ENCODE measurements around the gene ADGRB3. TPM values are rescaled to one million over a fixed set of nuclear protein-coding genes. Genes with fewer than 3 reads are reported as not detected.

The ADGRB3 gene
- total RNA-seq, 1 donor from 2014 or later: 1.7 TPM

DNA sequence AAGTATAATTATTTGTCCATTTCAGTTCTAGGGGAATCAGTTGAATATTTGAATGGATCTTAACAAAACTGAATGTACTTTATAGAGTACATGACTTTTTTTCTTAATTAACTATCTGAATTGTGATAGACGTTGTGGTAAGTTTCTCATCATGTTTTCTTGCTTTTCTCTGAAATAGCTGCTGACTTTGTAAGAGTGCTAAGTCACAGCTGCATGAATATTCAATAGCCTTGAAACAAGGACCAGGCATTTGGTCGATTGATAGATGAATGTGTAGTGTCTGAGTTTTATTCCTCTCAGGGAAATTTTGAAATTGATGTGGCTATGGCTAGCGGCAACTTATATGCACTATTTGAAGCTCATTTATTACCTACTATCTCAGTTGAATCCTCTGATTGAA is 56.0 kb downstream of the ADGRB3 start:
- ATAC-seq (no peak), DNase-seq (ENCODE audit: missing footprints) (no peak)
- intact Hi-C loops (cut with DNase I): no loop called here

DNA sequence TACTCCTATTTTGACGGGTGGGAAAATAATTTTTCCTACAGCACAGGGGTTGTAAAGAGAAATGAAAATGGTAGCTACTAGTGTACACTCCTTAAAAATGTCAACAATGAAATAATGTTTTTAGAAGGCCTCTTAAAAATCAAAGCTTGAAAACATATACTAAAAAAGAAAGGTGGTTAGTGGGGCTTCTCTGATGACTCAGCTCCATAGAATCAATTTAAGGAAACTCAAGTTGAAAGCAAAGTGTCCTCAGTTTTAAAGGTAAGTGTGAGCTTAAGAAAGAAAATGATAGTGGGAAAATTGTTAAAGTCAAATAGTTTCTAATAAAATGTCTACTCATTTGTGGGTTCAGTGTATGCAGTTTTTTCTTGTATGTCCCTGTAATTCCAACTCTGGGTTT is 58.2 kb downstream of the ADGRB3 start:
- intact Hi-C loops (cut with DNase I): no loop called here
- no peak for ATAC-seq
- DNase-seq (ENCODE audit: missing footprints): no peak

GRCh38 chr6:68695403-68695802 is 60.3 kb downstream of the ADGRB3 start:
- intact Hi-C loops (cut with DNase I): no loop called here
- no peak for DNase-seq (ENCODE audit: missing footprints)
- ATAC-seq: no peak

DNA sequence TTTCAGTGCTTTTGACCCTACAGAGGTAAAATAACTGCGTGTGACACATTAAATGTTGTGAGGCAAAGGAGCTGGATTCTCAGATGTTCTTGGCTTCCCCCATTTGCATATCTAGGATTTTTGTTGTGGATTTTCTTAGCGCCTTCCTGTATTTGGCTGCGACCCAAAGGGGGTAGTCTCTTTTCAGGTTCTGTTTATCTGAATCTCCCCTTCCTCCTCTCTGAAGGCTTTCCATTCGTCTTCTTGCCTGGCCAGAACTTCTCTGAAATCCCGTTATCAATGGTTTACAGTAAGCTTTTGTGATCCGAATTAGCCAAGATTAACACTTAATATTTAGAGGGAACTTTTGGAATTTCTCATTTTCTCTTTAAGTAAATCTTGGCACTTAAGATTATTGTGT is 60.8 kb downstream of the ADGRB3 start:
- ATAC-seq (no peak), DNase-seq (ENCODE audit: missing footprints) (no peak)
- intact Hi-C loops (cut with DNase I): no loop called here

DNA sequence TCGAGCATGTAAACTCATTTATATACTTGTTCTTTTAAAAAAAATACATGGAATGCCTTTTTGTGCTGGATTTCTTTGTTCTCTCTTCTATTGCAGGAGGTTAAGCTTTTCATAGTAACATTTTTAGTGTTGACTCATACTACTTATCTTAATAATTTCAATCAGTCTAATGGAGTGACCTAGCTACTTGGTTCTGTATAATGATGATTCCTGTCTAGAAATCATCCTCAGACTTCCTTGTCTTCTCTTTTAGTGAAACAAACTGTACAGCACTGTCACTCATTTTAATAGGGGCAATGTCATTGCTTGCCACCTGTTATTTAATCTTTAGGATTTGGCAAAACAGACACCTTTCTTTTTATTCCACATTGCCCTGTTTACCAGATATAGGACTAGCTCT is 62.3 kb downstream of the ADGRB3 start:
- DNase-seq (ENCODE audit: missing footprints): no peak
- ATAC-seq: no peak
- intact Hi-C loops (cut with DNase I): no loop called here

DNA sequence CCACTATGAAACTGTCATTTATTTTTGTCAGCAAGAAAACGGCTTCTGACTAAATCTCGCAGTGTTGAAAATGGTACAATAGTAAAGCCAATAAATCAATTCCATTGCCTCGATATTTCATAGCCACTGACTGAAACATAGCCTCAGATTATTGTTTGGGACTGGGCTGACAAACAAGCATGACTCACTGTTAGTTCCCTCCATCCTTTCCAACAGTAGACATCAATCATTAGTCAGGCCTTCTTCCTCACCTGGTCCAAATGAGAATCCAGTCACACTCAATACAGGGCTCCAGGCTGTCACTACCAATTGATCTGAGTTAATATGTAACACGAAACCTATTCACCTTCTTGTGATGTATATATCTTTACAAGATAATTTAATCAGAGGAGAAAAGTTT is 66.1 kb downstream of the ADGRB3 start:
- DNase-seq (ENCODE audit: missing footprints) (no peak), ATAC-seq (no peak)
- intact Hi-C loops (cut with DNase I): no loop called here

- DNase-seq (ENCODE audit: missing footprints): no peak
Measured at GRCh38 chr6:68704485-68704884, 69.4 kb downstream of the ADGRB3 start.

DNA sequence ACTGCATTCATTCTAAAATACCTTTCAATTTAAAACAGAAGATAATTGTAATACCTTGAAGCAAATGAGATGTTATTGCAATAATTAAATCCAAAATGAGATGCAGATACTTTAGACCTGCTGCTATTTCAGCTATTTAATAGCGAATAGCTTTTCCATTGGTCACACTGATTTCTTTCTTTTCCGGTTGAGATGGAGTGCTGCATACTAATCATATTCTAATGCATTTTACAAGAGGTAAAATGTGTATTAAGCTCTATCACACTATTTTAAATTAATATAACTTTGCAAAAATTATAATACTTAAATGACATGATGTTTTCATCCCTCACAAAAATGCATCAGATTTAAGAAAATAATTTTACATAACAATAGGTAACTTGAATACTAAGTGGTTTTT is 74.0 kb downstream of the ADGRB3 start:
- ATAC-seq (no peak), DNase-seq (ENCODE audit: missing footprints) (no peak)
- intact Hi-C loops (cut with DNase I): no loop called here

More at GRCh38 chr6:68704485-68704884, 69.4 kb downstream of the ADGRB3 start:
- intact Hi-C loops (cut with DNase I): no loop called here
- ATAC-seq: no peak

DNA sequence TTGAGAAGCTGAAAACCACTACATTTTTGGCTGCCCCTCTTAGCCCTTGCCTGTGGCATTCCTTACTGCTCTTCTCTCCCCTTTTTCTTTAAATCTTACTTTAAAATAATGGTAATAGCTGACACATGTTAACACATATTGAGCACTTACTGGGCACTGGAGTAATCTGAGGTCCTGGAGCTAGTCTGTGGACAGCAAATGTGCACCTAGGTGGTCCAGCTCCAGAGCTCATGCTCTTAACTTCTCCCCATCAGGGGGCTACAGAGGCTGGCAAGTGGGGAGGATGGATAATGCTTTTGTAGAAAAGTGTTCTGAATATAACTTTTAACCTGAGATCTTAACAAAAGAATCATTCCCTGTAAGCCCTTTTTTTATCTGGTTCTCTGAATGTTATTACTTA is 74.8 kb downstream of the ADGRB3 start:
- no peak for DNase-seq (ENCODE audit: missing footprints)
- no peak for ATAC-seq
- intact Hi-C loops (cut with DNase I): no loop called here

GRCh38 chr6:68710496-68710895 is 75.4 kb downstream of the ADGRB3 start:
- ATAC-seq: no peak
- intact Hi-C loops (cut with DNase I): no loop called here
- no peak for DNase-seq (ENCODE audit: missing footprints)

DNA sequence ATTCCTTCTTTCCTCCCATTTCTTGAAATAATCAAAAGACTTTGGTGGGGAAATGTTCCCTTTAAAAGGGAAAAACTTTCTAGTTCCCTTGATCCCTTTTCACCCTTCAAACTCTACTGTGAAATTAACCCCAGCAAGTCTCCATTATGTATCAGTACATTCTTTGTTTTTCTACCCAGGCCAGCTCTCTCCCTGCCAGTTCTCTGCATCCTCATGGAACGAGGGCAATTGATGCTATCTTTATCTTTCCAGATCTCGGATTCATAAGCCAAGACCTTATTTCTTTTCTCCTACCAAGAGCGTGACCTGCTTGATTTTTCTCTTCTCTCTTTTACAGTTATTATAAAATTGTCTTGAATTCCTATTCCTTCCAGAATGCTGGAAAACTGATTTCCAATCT is 75.8 kb downstream of the ADGRB3 start:
- ATAC-seq (no peak), DNase-seq (ENCODE audit: missing footprints) (no peak)
- intact Hi-C loops (cut with DNase I): no loop called here

GRCh38 chr6:68711386-68712000 is 76.4 kb downstream of the ADGRB3 start:
- intact Hi-C loops (cut with DNase I): no loop called here
- ATAC-seq (no peak), DNase-seq (ENCODE audit: missing footprints) (no peak)

DNA sequence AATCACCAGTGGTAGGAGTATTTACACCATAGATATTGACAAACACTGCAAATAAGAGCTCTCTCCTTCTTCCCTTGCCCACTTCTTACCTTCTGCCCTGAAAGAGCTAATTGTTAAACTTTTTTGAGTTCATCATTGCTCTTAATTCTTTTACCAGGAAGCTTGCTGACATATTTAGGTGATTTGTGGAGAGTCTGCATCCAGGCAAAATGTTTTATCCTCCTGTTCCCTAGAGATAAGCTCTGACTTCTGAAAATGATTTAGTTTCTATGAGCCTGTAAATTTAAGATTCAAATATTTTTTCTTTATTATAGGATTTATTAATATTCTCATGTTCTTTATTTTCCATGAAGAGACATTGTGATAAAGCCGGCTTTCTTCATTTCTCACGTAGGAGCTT is 81.5 kb downstream of the ADGRB3 start:
- intact Hi-C loops (cut with DNase I): no loop called here
- no peak for DNase-seq (ENCODE audit: missing footprints)

GRCh38 chr6:68718385-68719073 is 83.4 kb downstream of the ADGRB3 start:
- no peak for DNase-seq (ENCODE audit: missing footprints)
- intact Hi-C loops (cut with DNase I): no loop called here
- ATAC-seq: peak; percentile 91

More for the DNA sequence above, 81.5 kb downstream of the ADGRB3 start:
- no peak for ATAC-seq

DNA sequence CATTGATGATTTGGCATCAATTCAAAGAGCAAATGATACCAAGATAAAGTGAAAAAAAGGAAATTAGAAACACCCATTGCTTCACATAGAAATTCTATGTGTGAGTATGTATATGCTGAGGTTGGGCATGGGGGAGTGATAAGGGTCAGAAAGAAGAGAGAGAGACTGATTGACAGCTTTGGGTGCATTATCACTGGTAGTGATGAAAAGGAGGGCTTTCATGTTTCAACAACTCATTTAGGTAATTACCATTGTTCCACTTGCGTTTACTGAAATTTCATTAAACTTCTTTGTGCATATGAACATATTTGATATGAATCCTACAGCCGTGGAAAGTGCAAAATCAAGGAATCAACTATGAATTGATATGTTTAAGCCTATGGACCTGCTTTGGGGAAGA is 84.7 kb downstream of the ADGRB3 start:
- intact Hi-C loops (cut with DNase I): no loop called here
- DNase-seq (ENCODE audit: missing footprints): no peak

GRCh38 chr6:68722891-68723527 is 87.9 kb downstream of the ADGRB3 start:
- ATAC-seq: no peak
- intact Hi-C loops (cut with DNase I): no loop called here
- DNase-seq (ENCODE audit: missing footprints): no peak

More for the DNA sequence above, 84.7 kb downstream of the ADGRB3 start:
- no peak for ATAC-seq

GRCh38 chr6:68724060-68724459 is 89.0 kb downstream of the ADGRB3 start:
- no peak for ATAC-seq

GRCh38 chr6:68726337-68726736 is 91.3 kb downstream of the ADGRB3 start:
- DNase-seq (ENCODE audit: missing footprints) (no peak), ATAC-seq (no peak)
- intact Hi-C loops (cut with DNase I): no loop called here

More at GRCh38 chr6:68724060-68724459, 89.0 kb downstream of the ADGRB3 start:
- intact Hi-C loops (cut with DNase I): no loop called here
- no peak for DNase-seq (ENCODE audit: missing footprints)

DNA sequence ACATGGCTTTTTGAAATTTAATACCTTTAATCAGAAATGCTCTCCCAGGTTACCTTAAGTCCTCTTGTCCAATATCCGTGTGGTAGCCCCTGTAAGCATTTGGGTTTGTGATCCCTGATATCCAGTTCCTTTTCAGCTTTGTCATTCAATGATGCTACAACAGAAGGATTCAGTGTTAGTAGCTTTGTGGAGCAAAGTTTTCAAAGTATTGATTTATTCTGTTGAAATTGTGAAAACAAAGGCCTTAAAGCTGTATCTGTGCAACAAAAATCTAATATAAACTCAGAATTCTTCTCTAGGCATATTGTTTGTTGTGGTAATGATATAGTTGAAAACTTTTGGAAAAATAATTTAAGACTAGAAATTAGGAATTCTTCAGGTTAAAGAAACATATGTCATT is 91.9 kb downstream of the ADGRB3 start:
- ATAC-seq (no peak), DNase-seq (ENCODE audit: missing footprints) (no peak)
- intact Hi-C loops (cut with DNase I): no loop called here

DNA sequence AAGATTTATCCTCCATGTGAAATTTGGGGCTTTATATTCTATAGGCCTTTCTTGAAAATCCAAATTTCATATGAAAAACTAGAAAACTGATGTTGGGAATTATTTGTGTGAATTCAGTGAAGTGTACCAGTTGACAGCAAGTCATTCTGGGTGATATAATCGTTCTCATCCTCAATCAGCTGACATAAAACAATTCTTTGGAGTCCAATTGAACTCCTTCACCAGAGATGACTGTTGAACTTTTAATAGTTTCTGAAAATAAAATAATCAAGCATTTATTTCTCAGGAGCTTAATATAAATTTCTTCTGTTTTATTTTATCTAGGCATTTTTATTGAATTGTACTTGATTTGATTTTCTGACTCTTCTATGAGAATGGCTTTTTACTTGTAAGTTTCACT is 92.6 kb downstream of the ADGRB3 start:
- intact Hi-C loops (cut with DNase I): no loop called here

More for the DNA sequence above, 92.6 kb downstream of the ADGRB3 start:
- ATAC-seq: no peak
- no peak for DNase-seq (ENCODE audit: missing footprints)
